ENCODE results near the gene FBXW5. TPM values are rescaled to one million over a fixed set of nuclear protein-coding genes. Genes with fewer than 3 reads are reported as not detected.

FBXW5 gene
- polyA plus RNA-seq, 3 donors, result 85.3 to 117 (median 92.7) TPM

DNA sequence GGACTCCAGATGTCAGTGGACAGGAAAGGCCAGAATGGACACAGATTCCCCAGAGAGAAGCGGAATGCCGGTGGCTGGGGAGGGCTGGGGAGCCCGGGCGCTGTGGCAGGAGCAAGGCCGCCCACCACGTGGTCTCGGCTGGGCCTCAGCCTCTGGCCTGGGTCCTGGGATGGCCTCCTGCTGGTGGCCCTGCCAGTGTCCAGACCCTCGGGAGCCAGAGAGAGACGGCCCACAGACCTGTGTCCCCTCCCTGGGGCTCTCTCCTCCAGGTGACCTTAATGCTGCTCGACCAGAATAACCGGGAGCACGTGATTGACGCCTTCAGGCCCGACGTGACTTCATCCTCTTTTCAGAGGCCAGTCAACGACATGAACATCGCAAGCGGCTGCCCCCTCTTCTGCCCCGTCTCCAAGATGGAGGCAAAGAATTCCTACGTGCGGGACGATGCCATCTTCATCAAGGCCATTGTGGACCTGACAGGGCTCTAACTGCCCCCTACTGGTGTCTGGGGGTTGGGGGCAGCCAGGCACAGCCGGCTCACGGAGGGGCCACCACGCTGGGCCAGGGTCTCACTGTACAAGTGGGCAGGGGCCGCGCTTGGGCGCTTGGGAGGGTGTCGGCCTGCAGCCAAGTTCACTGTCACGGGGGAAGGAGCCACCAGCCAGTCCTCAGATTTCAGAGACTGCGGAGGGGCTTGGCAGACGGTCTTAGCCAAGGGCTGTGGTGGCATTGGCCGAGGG lies 19.0 kb downstream of the FBXW5 start:
- no peak for DNase-seq
- Histone ChIP-seq H4K20me1 (ENCODE audit: insufficient read depth, low read length) (no peaks in the 10 kb centered on the region), H3K4me2 (replicated peaks; ENCODE audit: extremely low read depth, low read length, poor library complexity, severe bottlenecking) (no peak overlapping the region), H3K79me2 (ENCODE audit: insufficient read depth, low read length) (no peaks in the 10 kb centered on the region), H3K9me3 (replicated peaks in 1 of 2; ENCODE audit: control insufficient read depth in 1 of 2, insufficient read depth in 1 of 2, low read length in 2 of 2) (no peaks in the 10 kb centered on the region), H3K36me3 (replicated peaks in 1 of 2; ENCODE audit: control insufficient read depth in 1 of 2, insufficient read depth in 2 of 2, low read length in 2 of 2) (peaks cover 27 to 67% of the 10 kb centered on the region in 2 donors), H3K27me3 (ENCODE audit: control insufficient read depth in 2 of 2, insufficient read depth in 2 of 2, low read length in 2 of 2) (no peaks in the 10 kb centered on the region), H2AFZ (ENCODE audit: insufficient read depth, low read depth, low read length, poor library complexity, severe bottlenecking) (no peak overlapping the region), H3K4me3 (replicated peaks in 1 of 3; ENCODE audit: low read depth in 2 of 3, low read length in 3 of 3) (no peak overlapping the region), H3K27ac (ENCODE audit: low read depth in 1 of 2, low read length in 2 of 2) (no peak overlapping the region), H3K9ac (ENCODE audit: insufficient read depth, low read length, poor library complexity, severe bottlenecking) (no peak overlapping the region), H3K4me1 (ENCODE audit: control insufficient read depth in 1 of 2, insufficient read depth in 2 of 2, low read length in 2 of 2) (peaks cover 0 to 5% of the 10 kb centered on the region in 2 donors)
- Mint-ChIP-seq H3K9me3 (peaks cover 0 to 2% (median 0%) of the 10 kb centered on the region in 7 donors), H3K27ac (peak overlapping the region in 1 of 7 donors; percentile 27), H3K36me3 (peaks cover 31 to 66% of the 10 kb centered on the region in 2 donors), H3K4me3 (no peak overlapping the region), H3K4me1 (peaks cover 9% of the 10 kb centered on the region), H3K27me3 (ENCODE audit: low read depth in 3 of 3) (no peaks in the 10 kb centered on the region)
- intact Hi-C loops (cut with micrococcal nuclease), result no loop called here
- TF ChIP-seq, protein P1, sequence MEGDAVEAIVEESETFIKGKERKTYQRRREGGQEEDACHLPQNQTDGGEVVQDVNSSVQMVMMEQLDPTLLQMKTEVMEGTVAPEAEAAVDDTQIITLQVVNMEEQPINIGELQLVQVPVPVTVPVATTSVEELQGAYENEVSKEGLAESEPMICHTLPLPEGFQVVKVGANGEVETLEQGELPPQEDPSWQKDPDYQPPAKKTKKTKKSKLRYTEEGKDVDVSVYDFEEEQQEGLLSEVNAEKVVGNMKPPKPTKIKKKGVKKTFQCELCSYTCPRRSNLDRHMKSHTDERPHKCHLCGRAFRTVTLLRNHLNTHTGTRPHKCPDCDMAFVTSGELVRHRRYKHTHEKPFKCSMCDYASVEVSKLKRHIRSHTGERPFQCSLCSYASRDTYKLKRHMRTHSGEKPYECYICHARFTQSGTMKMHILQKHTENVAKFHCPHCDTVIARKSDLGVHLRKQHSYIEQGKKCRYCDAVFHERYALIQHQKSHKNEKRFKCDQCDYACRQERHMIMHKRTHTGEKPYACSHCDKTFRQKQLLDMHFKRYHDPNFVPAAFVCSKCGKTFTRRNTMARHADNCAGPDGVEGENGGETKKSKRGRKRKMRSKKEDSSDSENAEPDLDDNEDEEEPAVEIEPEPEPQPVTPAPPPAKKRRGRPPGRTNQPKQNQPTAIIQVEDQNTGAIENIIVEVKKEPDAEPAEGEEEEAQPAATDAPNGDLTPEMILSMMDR (IDR thresholded peaks at IDR 0.05), result no peak
- WGBS (ENCODE audit: insufficient coverage), result 94% methylated on average over 33 of the region's 33 CpGs

DNA sequence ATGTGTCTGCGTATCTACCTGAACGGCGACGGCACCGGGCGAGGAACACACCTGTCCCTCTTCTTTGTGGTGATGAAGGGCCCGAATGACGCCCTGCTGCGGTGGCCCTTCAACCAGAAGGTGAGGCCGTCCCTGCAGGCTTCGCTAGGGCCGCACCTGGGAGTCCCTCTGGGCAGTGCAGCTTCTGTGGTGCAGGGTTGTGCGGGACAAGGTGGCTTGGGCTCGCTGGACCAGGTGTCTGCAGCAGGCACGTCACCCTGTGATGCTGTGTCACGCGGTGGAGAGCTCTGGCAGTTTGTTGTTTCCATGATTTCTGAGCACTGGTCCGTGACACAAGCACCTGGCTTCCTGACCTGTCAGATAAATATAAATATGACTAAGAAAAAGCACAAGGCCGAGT lies 20.7 kb downstream of the FBXW5 start:
- Mint-ChIP-seq H3K4me1 (peaks cover 8% of the 10 kb centered on the region), H3K9me3 (peaks cover 0 to 2% (median 0%) of the 10 kb centered on the region in 7 donors), H3K27me3 (ENCODE audit: low read depth in 3 of 3) (no peaks in the 10 kb centered on the region), H3K27ac (no peak overlapping the region), H3K4me3 (no peak overlapping the region), H3K36me3 (peaks cover 43 to 76% of the 10 kb centered on the region in 2 donors)
- TF ChIP-seq, protein P1 (IDR thresholded peaks at IDR 0.05), result no peak
- WGBS (ENCODE audit: insufficient coverage), result 98% methylated on average over 15 of the region's 19 CpGs
- no peaks in the 10 kb centered on the region for H3K79me2 ChIP-seq (ENCODE audit: insufficient read depth, low read length)
- H3K4me1 ChIP-seq (ENCODE audit: control insufficient read depth in 1 of 2, insufficient read depth in 2 of 2, low read length in 2 of 2), result peaks cover 0 to 5% of the 10 kb centered on the region in 2 donors
- H3K4me2 ChIP-seq (replicated peaks; ENCODE audit: extremely low read depth, low read length, poor library complexity, severe bottlenecking), result no peak overlapping the region
- H4K20me1 ChIP-seq (ENCODE audit: insufficient read depth, low read length), result no peaks in the 10 kb centered on the region
- no peaks in the 10 kb centered on the region for H3K27me3 ChIP-seq (ENCODE audit: control insufficient read depth in 2 of 2, insufficient read depth in 2 of 2, low read length in 2 of 2)
- DNase-seq, result no peak
- H3K4me3 ChIP-seq (replicated peaks in 1 of 3; ENCODE audit: low read depth in 2 of 3, low read length in 3 of 3), result no peak overlapping the region
- no peak overlapping the region for H3K9ac ChIP-seq (ENCODE audit: insufficient read depth, low read length, poor library complexity, severe bottlenecking)
- H3K9me3 ChIP-seq (replicated peaks in 1 of 2; ENCODE audit: control insufficient read depth in 1 of 2, insufficient read depth in 1 of 2, low read length in 2 of 2), result no peaks in the 10 kb centered on the region
- peaks cover 38 to 81% of the 10 kb centered on the region in 2 donors for H3K36me3 ChIP-seq (replicated peaks in 1 of 2; ENCODE audit: control insufficient read depth in 1 of 2, insufficient read depth in 2 of 2, low read length in 2 of 2)
- H3K27ac ChIP-seq (ENCODE audit: low read depth in 1 of 2, low read length in 2 of 2), result no peak overlapping the region
- intact Hi-C loops (cut with micrococcal nuclease), result no loop called here
- H2AFZ ChIP-seq (ENCODE audit: insufficient read depth, low read depth, low read length, poor library complexity, severe bottlenecking), result no peak overlapping the region
